Measurements from ENCODE around the gene PNRC2.

Gene PNRC2

DNA sequence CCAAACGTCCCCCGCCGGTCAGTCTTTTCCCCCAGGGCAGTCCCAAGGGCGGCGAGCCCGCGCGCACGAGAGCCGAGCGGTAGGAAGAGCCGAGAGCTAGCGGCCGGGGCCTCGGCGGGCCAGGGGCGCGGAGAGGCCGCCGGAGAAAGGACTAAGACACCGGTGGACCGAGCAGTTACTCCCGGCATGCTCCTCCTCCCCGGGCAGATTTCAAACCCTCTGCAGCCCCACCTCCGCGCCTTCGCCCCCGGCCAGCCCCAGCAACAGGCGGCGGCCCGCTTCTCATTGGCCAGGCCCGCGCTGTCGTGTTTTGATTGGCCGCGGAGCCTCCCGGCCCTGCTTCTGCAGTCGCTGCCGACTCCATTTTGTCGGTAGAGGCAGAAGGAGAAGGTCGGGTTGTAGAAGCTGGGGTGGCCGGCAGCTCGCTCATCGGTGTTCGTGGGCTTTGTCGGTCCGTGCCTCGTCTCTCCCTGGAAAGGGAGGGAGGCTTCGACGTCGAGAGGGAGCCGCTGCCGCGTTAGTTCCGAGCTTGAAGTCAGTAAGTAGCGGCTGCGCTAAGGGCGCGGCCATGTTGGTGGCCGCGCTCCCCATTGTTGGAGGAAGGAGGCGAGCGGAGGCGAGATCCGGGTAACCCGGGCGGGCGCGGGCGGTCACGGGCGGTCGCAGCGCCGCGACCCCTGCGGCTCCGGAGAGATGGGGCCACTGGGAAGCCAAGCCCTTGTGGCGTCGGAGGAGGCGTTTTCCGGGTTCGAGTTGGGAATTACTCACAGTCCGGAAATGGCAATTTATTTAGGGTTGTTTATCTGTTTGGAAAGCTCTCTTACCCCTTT lies at the start of gene PNRC2:
PNRC2 (plus strand) TSS at position 368 of the 830 bp plus-strand sequence. CDS start 1,630 bp downstream, outside the sequence.
- peak within 1 kb of the TSS; percentile 98 for H3K9ac ChIP-seq (ENCODE audit: low read length)
- peaks cover 27% of the 10 kb centered on the region for H3K36me3 ChIP-seq (ENCODE audit: control insufficient read depth, low read depth, low read length)
- peak within 1 kb of the TSS; percentile 87 for H3K4me3 ChIP-seq (ENCODE audit: low read length)
- H3K9me3 ChIP-seq (ENCODE audit: control insufficient read depth, low read depth, low read length), result no peaks in the 10 kb centered on the region
- peak within 1 kb of the TSS; percentile 98 for H3K27ac ChIP-seq (ENCODE audit: low read length)
- H3K27me3 ChIP-seq (ENCODE audit: control insufficient read depth, insufficient read depth, low read length), result no peaks in the 10 kb centered on the region
- H3K4me1 ChIP-seq (ENCODE audit: control insufficient read depth, low read depth, low read length), result no peaks in the 10 kb centered on the region

DNA sequence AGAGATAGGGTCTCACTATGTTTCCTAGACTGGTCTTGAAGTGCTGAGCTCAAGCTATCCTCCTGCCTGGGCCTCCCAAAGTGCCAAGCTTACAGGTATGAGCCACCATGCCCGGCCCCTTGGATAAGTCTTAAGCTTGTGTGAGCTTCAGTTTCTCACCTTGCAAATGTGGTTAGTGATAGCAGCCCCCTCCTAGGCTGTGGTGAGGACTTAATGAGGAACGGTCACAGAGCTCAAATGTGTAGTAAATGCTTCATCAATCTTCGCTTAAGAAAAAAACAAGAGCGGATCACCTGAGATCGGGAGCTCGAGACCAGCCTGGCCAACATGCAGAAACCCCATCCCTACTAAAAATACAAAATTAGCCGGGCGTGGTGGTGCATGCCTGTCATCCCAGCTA lies 49.5 kb upstream of the PNRC2 start:
- H3K36me3 ChIP-seq (ENCODE audit: control insufficient read depth, low read depth, low read length), result no peaks in the 10 kb centered on the region
- H3K9me3 ChIP-seq (ENCODE audit: control insufficient read depth, low read depth, low read length), result no peaks in the 10 kb centered on the region
- peaks cover under 1% of the 10 kb centered on the region for H3K27me3 ChIP-seq (ENCODE audit: control insufficient read depth, insufficient read depth, low read length)
- no peaks in the 10 kb centered on the region for H3K4me1 ChIP-seq (ENCODE audit: control insufficient read depth, low read depth, low read length)
- no peak overlapping the region for H3K4me3 ChIP-seq (ENCODE audit: low read length)
- H3K27ac ChIP-seq (ENCODE audit: low read length), result no peak overlapping the region
- H3K9ac ChIP-seq (ENCODE audit: low read length), result no peak overlapping the region

DNA sequence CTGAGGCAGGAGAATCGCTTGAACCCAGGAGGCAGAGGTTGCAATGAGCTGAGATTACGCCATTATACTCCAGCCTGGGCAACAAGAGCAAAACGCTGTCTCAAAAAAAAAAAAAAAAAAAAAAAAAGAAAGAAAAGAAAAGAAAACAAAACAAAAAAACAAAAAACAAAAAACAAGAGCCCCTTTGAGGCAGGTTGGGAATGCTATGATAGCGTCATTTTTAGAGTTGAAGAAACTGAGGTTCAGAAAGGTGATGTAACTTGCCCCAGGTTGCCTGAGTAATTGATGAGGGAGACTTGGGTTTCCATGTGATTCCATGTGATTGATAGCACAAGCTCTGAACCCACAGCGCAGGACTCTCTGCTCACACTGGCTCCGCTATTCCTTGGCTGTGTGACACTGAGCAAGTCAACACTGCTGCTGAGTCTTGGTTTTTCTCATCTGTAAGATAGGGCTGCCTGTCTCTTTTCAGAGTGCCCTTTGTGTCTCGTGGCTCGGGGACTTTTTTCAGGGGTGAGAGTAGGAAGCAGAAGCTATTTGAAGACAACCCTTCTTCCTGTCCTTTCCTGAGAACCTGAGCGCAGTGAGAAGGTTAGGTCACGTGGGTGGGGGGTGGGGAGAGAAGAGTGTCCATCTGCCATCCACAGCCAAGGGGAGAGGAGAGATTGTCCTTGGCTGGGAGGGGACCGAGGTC lies 48.9 kb upstream of the PNRC2 start:
- H3K4me1 ChIP-seq (ENCODE audit: control insufficient read depth, low read depth, low read length), result no peaks in the 10 kb centered on the region
- no peaks in the 10 kb centered on the region for H3K27me3 ChIP-seq (ENCODE audit: control insufficient read depth, insufficient read depth, low read length)
- no peak overlapping the region for H3K9ac ChIP-seq (ENCODE audit: low read length)
- H3K36me3 ChIP-seq (ENCODE audit: control insufficient read depth, low read depth, low read length), result no peaks in the 10 kb centered on the region
- no peak overlapping the region for H3K27ac ChIP-seq (ENCODE audit: low read length)
- H3K9me3 ChIP-seq (ENCODE audit: control insufficient read depth, low read depth, low read length), result no peaks in the 10 kb centered on the region
- H3K4me3 ChIP-seq (ENCODE audit: low read length), result no peak overlapping the region

- Histone ChIP-seq H3K9ac (ENCODE audit: low read length) (no peak overlapping the region), H3K27me3 (ENCODE audit: control insufficient read depth, insufficient read depth, low read length) (no peaks in the 10 kb centered on the region), H3K4me3 (ENCODE audit: low read length) (no peak overlapping the region), H3K27ac (ENCODE audit: low read length) (no peak overlapping the region), H3K4me1 (ENCODE audit: control insufficient read depth, low read depth, low read length) (no peaks in the 10 kb centered on the region), H3K36me3 (ENCODE audit: control insufficient read depth, low read depth, low read length) (no peaks in the 10 kb centered on the region), H3K9me3 (ENCODE audit: control insufficient read depth, low read depth, low read length) (no peaks in the 10 kb centered on the region)
Measured at GRCh38 chr1:23911921-23912320, 47.7 kb upstream of the PNRC2 start.

GRCh38 chr1:23913212-23913880 lies 46.3 kb upstream of the PNRC2 start, which contains the start of gene CNR2:
CNR2 (minus strand) TSS chr1:23913362; CDS start chr1:23875617, 37,745 bp downstream.
- no peak within 1 kb of the TSS for H3K4me3 ChIP-seq (ENCODE audit: low read length)
- no peaks in the 10 kb centered on the region for H3K9me3 ChIP-seq (ENCODE audit: control insufficient read depth, low read depth, low read length)
- no peaks in the 10 kb centered on the region for H3K27me3 ChIP-seq (ENCODE audit: control insufficient read depth, insufficient read depth, low read length)
- H3K27ac ChIP-seq (ENCODE audit: low read length), result no peak within 1 kb of the TSS
- no peaks in the 10 kb centered on the region for H3K36me3 ChIP-seq (ENCODE audit: control insufficient read depth, low read depth, low read length)
- H3K4me1 ChIP-seq (ENCODE audit: control insufficient read depth, low read depth, low read length), result no peaks in the 10 kb centered on the region
- H3K9ac ChIP-seq (ENCODE audit: low read length), result no peak within 1 kb of the TSS

DNA sequence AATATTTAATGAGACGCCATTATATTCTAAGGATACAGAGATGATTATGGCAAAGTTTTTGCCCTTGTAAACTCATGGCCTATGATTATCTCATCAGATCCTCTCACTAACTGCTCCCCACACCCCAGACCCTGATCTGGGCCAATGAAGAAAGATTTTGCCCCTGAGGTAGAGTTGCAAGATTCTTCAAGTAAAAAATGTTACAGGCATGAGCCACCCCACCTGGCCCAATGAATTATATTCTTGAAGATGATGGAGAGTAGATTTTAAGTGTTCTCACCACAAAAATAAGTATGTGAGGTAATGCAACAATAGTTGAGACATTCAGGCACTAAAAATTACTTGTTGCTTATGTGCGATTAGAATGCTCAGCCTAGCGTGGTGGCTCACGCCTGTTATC lies 44.7 kb upstream of the PNRC2 start:
- Histone ChIP-seq H3K4me1 (ENCODE audit: control insufficient read depth, low read depth, low read length) (no peaks in the 10 kb centered on the region), H3K9me3 (ENCODE audit: control insufficient read depth, low read depth, low read length) (no peaks in the 10 kb centered on the region), H3K36me3 (ENCODE audit: control insufficient read depth, low read depth, low read length) (no peaks in the 10 kb centered on the region), H3K27ac (ENCODE audit: low read length) (no peak overlapping the region), H3K27me3 (ENCODE audit: control insufficient read depth, insufficient read depth, low read length) (no peaks in the 10 kb centered on the region), H3K9ac (ENCODE audit: low read length) (no peak overlapping the region), H3K4me3 (ENCODE audit: low read length) (no peak overlapping the region)

DNA sequence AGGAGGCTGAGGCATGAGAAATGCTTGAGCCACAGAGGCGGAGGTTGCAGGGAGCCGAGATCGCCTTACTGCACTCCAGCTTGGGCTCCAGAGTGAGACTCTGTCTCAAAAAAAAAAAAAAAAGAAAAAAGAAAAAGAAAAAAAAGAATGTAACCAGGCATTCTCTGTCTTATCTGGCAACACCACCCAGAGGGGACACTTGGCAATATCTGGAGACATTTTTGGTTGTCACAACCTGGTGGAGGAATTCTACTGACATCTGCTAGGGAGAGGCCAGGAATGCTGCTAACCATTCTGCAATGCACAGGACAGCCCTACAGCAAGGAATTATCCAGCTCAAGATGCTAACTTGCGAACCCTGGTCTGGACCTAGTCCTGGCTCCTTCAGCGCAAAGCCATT lies 44.2 kb upstream of the PNRC2 start:
- no peak overlapping the region for H3K4me3 ChIP-seq (ENCODE audit: low read length)
- H3K9me3 ChIP-seq (ENCODE audit: control insufficient read depth, low read depth, low read length), result no peaks in the 10 kb centered on the region
- no peaks in the 10 kb centered on the region for H3K4me1 ChIP-seq (ENCODE audit: control insufficient read depth, low read depth, low read length)
- no peak overlapping the region for H3K9ac ChIP-seq (ENCODE audit: low read length)
- no peak overlapping the region for H3K27ac ChIP-seq (ENCODE audit: low read length)
- no peaks in the 10 kb centered on the region for H3K36me3 ChIP-seq (ENCODE audit: control insufficient read depth, low read depth, low read length)
- H3K27me3 ChIP-seq (ENCODE audit: control insufficient read depth, insufficient read depth, low read length), result no peaks in the 10 kb centered on the region

GRCh38 chr1:23916209-23917131 lies 43.2 kb upstream of the PNRC2 start:
- no peaks in the 10 kb centered on the region for H3K4me1 ChIP-seq (ENCODE audit: control insufficient read depth, low read depth, low read length)
- no peaks in the 10 kb centered on the region for H3K36me3 ChIP-seq (ENCODE audit: control insufficient read depth, low read depth, low read length)
- no peak overlapping the region for H3K4me3 ChIP-seq (ENCODE audit: low read length)
- no peaks in the 10 kb centered on the region for H3K27me3 ChIP-seq (ENCODE audit: control insufficient read depth, insufficient read depth, low read length)
- H3K9ac ChIP-seq (ENCODE audit: low read length), result no peak overlapping the region
- no peak overlapping the region for H3K27ac ChIP-seq (ENCODE audit: low read length)
- no peaks in the 10 kb centered on the region for H3K9me3 ChIP-seq (ENCODE audit: control insufficient read depth, low read depth, low read length)

DNA sequence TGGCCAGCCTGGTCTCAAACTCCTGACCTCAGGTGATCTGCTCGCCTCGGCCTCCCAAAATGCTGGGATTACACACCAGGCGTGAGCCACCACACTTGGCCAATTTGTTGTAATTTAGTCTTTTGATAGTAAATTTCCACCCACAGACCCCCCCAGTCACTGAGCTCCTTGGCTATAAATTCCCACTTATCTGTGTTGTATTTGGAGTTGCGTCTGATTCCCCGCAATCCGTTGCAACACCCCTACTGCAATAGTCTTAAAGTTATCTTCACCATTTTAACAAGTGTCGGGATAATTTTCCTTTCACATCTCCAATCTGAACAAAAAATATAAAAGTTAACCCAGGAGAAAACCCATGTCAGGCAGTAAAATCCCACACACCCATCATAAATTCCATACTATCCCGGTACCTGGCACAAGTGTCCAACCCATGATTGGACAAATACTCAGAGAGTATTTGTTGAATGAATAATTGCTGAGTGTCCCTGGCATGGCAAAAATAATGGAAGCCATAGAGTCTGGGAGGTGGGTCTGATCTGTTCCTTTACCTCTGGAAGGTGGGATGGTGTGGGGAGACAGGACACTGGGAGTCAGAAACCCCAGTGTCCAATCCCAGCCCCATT lies 37.2 kb upstream of the PNRC2 start:
- H3K4me3 ChIP-seq (ENCODE audit: low read length), result no peak overlapping the region
- no peaks in the 10 kb centered on the region for H3K9me3 ChIP-seq (ENCODE audit: control insufficient read depth, low read depth, low read length)
- H3K4me1 ChIP-seq (ENCODE audit: control insufficient read depth, low read depth, low read length), result no peaks in the 10 kb centered on the region
- H3K27ac ChIP-seq (ENCODE audit: low read length), result no peak overlapping the region
- H3K36me3 ChIP-seq (ENCODE audit: control insufficient read depth, low read depth, low read length), result no peaks in the 10 kb centered on the region
- H3K9ac ChIP-seq (ENCODE audit: low read length), result no peak overlapping the region
- no peaks in the 10 kb centered on the region for H3K27me3 ChIP-seq (ENCODE audit: control insufficient read depth, insufficient read depth, low read length)

DNA sequence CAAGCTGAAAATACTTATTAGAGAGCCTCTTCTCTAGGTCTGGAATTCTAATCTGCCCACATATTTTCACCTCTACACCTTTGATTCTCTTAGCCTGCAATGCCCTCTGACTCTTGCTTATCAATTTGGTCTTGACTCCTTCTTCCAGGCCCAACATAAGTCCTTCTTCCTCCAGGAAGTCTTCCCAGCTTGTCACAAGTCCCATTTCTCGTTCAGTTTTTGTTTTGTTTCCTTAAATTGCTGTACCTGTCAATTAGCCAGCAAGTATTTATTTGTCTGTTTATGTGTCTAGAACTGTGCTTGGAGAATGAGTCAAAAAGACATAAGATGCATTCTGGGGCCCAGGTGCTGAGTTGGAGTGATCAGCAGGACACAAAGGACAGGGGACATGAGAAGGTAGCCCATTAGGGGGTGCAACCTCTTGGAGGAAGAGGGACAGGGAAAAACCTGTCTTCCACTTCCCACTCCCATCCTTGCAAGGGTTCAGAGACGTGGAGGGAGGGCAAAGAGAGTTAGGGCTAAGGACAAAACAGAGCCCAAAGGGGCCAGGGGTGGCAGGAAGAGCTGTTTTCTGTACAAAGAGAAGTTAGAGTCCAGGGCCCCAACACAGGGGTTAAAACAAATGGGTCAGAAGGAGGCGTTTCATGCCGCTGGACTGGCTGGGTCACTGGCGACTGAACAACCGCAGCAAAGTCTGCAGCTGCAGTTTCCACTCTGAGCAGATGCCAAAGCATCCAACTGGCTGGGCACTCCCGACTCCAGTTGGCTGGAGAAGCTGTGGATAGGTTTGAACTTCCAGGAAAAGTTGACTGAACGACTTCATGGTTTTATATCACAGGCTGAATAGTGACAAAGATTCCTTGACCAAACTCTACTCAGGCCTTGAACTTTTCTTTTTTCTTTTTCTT lies 35.8 kb upstream of the PNRC2 start:
- Histone ChIP-seq H3K4me1 (ENCODE audit: control insufficient read depth, low read depth, low read length) (no peaks in the 10 kb centered on the region), H3K36me3 (ENCODE audit: control insufficient read depth, low read depth, low read length) (no peaks in the 10 kb centered on the region), H3K9me3 (ENCODE audit: control insufficient read depth, low read depth, low read length) (no peaks in the 10 kb centered on the region), H3K9ac (ENCODE audit: low read length) (no peak overlapping the region), H3K4me3 (ENCODE audit: low read length) (no peak overlapping the region), H3K27me3 (ENCODE audit: control insufficient read depth, insufficient read depth, low read length) (no peaks in the 10 kb centered on the region), H3K27ac (ENCODE audit: low read length) (no peak overlapping the region)

Measured in iPS-18a (cell line).